LoVo (cell line): ENCODE results near the gene KCNH2.

ENCODE experiments used
- DNase-seq: peaks from one replicate; pipeline ENCODE4 v3.0.0-alpha.2; 2016; ENCODE audit warnings: low spot score

The KCNH2 gene

GRCh38 chr7:150993511-150993910, 15.4 kb upstream of the KCNH2 start:
- no peak for DNase-seq

GRCh38 chr7:150992833-150993302, 14.7 kb upstream of the KCNH2 start:
- no peak for DNase-seq

- no peak for DNase-seq
Observed at GRCh38 chr7:150992051-150992640, 14.0 kb upstream of the KCNH2 start.

GRCh38 chr7:150990416-150991186, 12.5 kb upstream of the KCNH2 start, which contains the start of gene NOS3:
Gene NOS3 (plus strand): TSS chr7:150991017. CDS start chr7:150993804, 2,787 bp downstream.
- peak; percentile 72 for DNase-seq

- DNase-seq: no peak
Observed at GRCh38 chr7:150989456-150989855, 11.3 kb upstream of the KCNH2 start.

- no peak for DNase-seq
Observed at GRCh38 chr7:150988230-150989226, 10.4 kb upstream of the KCNH2 start.

GRCh38 chr7:150986556-150986955, 8.4 kb upstream of the KCNH2 start:
- DNase-seq: no peak

GRCh38 chr7:150986099-150986512, 8.0 kb upstream of the KCNH2 start:
- peak; percentile 66 for DNase-seq

GRCh38 chr7:150983893-150984368, 5.8 kb upstream of the KCNH2 start:
- DNase-seq: peak; percentile 50

GRCh38 chr7:150982351-150982750, 4.2 kb upstream of the KCNH2 start:
- no peak for DNase-seq

- DNase-seq: no peak
Observed at GRCh38 chr7:150981644-150982043, 3.5 kb upstream of the KCNH2 start.

GRCh38 chr7:150980663-150981062, 2.5 kb upstream of the KCNH2 start:
- no peak for DNase-seq

- no peak for DNase-seq
Observed at GRCh38 chr7:150979713-150980390, 1.7 kb upstream of the KCNH2 start.

GRCh38 chr7:150977382-150978125, 567 bp downstream of the KCNH2 start:
- no peak for DNase-seq

GRCh38 chr7:150976529-150977381, 1.4 kb downstream of the KCNH2 start:
- DNase-seq: no peak

- no peak for DNase-seq
Observed at GRCh38 chr7:150975536-150976319, 2.4 kb downstream of the KCNH2 start.

- peak; percentile 69 for DNase-seq
Observed at GRCh38 chr7:150974468-150975391, 3.4 kb downstream of the KCNH2 start.
